ENCODE results near the gene IARS2. TPM values are rescaled to one million over a fixed set of nuclear protein-coding genes. Genes with fewer than 3 reads are reported as not detected.

The IARS2 gene
- polyA plus RNA-seq, 3 donors, result 11.8 to 42.6 (median 36.8) TPM

GRCh38 chr1:220056374-220056773 lies 37.6 kb upstream of the IARS2 start:
- DNase-seq, result no peak
- TF ChIP-seq, protein P1, sequence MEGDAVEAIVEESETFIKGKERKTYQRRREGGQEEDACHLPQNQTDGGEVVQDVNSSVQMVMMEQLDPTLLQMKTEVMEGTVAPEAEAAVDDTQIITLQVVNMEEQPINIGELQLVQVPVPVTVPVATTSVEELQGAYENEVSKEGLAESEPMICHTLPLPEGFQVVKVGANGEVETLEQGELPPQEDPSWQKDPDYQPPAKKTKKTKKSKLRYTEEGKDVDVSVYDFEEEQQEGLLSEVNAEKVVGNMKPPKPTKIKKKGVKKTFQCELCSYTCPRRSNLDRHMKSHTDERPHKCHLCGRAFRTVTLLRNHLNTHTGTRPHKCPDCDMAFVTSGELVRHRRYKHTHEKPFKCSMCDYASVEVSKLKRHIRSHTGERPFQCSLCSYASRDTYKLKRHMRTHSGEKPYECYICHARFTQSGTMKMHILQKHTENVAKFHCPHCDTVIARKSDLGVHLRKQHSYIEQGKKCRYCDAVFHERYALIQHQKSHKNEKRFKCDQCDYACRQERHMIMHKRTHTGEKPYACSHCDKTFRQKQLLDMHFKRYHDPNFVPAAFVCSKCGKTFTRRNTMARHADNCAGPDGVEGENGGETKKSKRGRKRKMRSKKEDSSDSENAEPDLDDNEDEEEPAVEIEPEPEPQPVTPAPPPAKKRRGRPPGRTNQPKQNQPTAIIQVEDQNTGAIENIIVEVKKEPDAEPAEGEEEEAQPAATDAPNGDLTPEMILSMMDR (IDR thresholded peaks at IDR 0.05), result no peak
- no peaks in the 10 kb centered on the region for H3K27me3 Mint-ChIP-seq (ENCODE audit: low read depth in 3 of 3)
- no peak overlapping the region for H3K4me3 Mint-ChIP-seq
- no peaks in the 10 kb centered on the region for H3K4me1 ChIP-seq (ENCODE audit: control insufficient read depth in 1 of 2, insufficient read depth in 2 of 2, low read length in 2 of 2)
- H3K27ac Mint-ChIP-seq, result no peak overlapping the region
- no peak overlapping the region for H3K27ac ChIP-seq (ENCODE audit: low read depth in 1 of 2, low read length in 2 of 2)
- H3K4me1 Mint-ChIP-seq, result no peaks in the 10 kb centered on the region
- no peaks in the 10 kb centered on the region for H3K9me3 ChIP-seq (replicated peaks in 1 of 2; ENCODE audit: control insufficient read depth in 1 of 2, insufficient read depth in 1 of 2, low read length in 2 of 2)
- H4K20me1 ChIP-seq (ENCODE audit: insufficient read depth, low read length), result no peaks in the 10 kb centered on the region
- peaks cover 15 to 30% of the 10 kb centered on the region in 2 donors for H3K36me3 ChIP-seq (replicated peaks in 1 of 2; ENCODE audit: control insufficient read depth in 1 of 2, insufficient read depth in 2 of 2, low read length in 2 of 2)
- no peaks in the 10 kb centered on the region for H3K9me3 Mint-ChIP-seq
- peaks cover 22 to 25% of the 10 kb centered on the region in 2 donors for H3K36me3 Mint-ChIP-seq
- H3K27me3 ChIP-seq (ENCODE audit: control insufficient read depth in 2 of 2, insufficient read depth in 2 of 2, low read length in 2 of 2), result no peaks in the 10 kb centered on the region
- H3K79me2 ChIP-seq (ENCODE audit: insufficient read depth, low read length), result no peaks in the 10 kb centered on the region
- 100% methylated on average over 1 of the region's 1 CpG for WGBS (ENCODE audit: insufficient coverage)
- H3K4me3 ChIP-seq (replicated peaks in 1 of 3; ENCODE audit: low read depth in 2 of 3, low read length in 3 of 3), result no peak overlapping the region
- intact Hi-C loops (cut with micrococcal nuclease), result loop anchor here in 1 of 2 donors (10.0 kb wide), 1 partner anchor 1772 kb away; the partner anchor contains the start of gene RRP15
- H2AFZ ChIP-seq (ENCODE audit: insufficient read depth, low read depth, low read length, poor library complexity, severe bottlenecking), result no peak overlapping the region
- H3K9ac ChIP-seq (ENCODE audit: insufficient read depth, low read length, poor library complexity, severe bottlenecking), result no peak overlapping the region
- H3K4me2 ChIP-seq (replicated peaks; ENCODE audit: extremely low read depth, low read length, poor library complexity, severe bottlenecking), result no peak overlapping the region

- Histone ChIP-seq H3K27ac (ENCODE audit: low read depth in 1 of 2, low read length in 2 of 2) (no peak overlapping the region), H3K4me2 (replicated peaks; ENCODE audit: extremely low read depth, low read length, poor library complexity, severe bottlenecking) (no peak overlapping the region), H3K9ac (ENCODE audit: insufficient read depth, low read length, poor library complexity, severe bottlenecking) (no peak overlapping the region), H3K4me1 (ENCODE audit: control insufficient read depth in 1 of 2, insufficient read depth in 2 of 2, low read length in 2 of 2) (no peaks in the 10 kb centered on the region), H4K20me1 (ENCODE audit: insufficient read depth, low read length) (no peaks in the 10 kb centered on the region), H3K79me2 (ENCODE audit: insufficient read depth, low read length) (no peaks in the 10 kb centered on the region), H2AFZ (ENCODE audit: insufficient read depth, low read depth, low read length, poor library complexity, severe bottlenecking) (no peak overlapping the region), H3K4me3 (replicated peaks in 1 of 3; ENCODE audit: low read depth in 2 of 3, low read length in 3 of 3) (no peak overlapping the region), H3K36me3 (replicated peaks in 1 of 2; ENCODE audit: control insufficient read depth in 1 of 2, insufficient read depth in 2 of 2, low read length in 2 of 2) (peaks cover 34 to 67% of the 10 kb centered on the region in 2 donors), H3K9me3 (replicated peaks in 1 of 2; ENCODE audit: control insufficient read depth in 1 of 2, insufficient read depth in 1 of 2, low read length in 2 of 2) (no peaks in the 10 kb centered on the region), H3K27me3 (ENCODE audit: control insufficient read depth in 2 of 2, insufficient read depth in 2 of 2, low read length in 2 of 2) (no peaks in the 10 kb centered on the region)
- TF ChIP-seq, protein P1 (IDR thresholded peaks at IDR 0.05), result no peak
- WGBS (ENCODE audit: insufficient coverage), result 100% methylated on average over 2 of the region's 3 CpGs
- intact Hi-C loops (cut with micrococcal nuclease), result no loop called here
- Mint-ChIP-seq H3K9me3 (no peaks in the 10 kb centered on the region), H3K27me3 (ENCODE audit: low read depth in 3 of 3) (no peaks in the 10 kb centered on the region), H3K27ac (peak overlapping the region in 1 of 7 donors; percentile 1), H3K36me3 (peaks cover 46 to 54% of the 10 kb centered on the region in 2 donors), H3K4me3 (no peak overlapping the region), H3K4me1 (no peaks in the 10 kb centered on the region)
- DNase-seq, result no peak
Measured at GRCh38 chr1:220060876-220061275, 33.1 kb upstream of the IARS2 start.
